ENCODE measurements around the gene MED29. TPM values are rescaled to one million over a fixed set of nuclear protein-coding genes. Genes with fewer than 3 reads are reported as not detected.

Gene MED29
- total and polyA plus RNA-seq, 2 of the 13 experiments (the other 11 are each of a cell fraction or from before 2014, with no cell fraction given): 14.0 to 19.7 TPM

DNA sequence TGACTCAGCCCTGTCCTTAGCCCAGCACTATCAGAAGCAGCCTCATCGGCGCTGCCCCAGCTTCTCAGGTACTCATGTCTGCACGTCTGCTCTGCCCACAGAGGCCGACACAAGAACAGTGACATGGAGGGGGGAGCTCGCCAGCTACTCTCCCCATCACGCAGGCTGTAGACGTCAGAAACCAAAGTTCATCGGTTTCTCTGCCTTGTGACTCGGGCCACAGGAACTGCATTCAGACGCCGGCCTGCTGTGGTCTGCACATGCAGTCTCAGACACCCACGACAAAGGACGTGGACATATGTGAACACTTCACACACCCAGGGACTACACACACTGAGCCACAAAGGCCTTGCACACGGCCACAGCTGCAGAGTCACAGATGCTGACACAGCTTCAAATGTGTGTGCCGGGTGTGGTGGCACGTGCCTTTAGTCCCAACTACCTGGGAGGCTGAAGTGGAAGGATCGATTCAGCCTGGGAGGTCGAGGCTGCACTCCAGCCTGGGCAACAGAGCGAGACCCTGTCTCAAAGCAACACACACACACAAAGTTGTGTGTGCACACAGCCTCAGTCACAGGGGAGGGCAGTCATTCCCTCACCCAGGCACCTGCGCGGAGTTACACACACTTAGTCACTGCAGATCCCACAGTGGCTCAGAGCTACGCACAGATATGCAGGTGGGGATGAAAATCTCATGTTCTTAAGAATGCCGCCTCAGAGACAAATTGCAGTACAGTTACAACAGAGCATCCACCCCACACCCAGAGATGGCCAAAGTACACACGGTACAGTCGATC is 10.6 kb downstream of the MED29 start (continued):
- TF ChIP-seq, protein P1, sequence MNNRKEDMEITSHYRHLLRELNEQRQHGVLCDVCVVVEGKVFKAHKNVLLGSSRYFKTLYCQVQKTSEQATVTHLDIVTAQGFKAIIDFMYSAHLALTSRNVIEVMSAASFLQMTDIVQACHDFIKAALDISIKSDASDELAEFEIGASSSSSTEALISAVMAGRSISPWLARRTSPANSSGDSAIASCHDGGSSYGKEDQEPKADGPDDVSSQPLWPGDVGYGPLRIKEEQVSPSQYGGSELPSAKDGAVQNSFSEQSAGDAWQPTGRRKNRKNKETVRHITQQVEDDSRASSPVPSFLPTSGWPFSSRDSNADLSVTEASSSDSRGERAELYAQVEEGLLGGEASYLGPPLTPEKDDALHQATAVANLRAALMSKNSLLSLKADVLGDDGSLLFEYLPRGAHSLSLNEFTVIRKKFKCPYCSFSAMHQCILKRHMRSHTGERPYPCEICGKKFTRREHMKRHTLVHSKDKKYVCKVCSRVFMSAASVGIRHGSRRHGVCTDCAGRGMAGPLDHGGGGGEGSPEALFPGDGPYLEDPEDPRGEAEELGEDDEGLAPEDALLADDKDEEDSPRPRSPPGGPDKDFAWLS (CRISPR knock-in tag; IDR thresholded peaks at IDR 0.05; ENCODE audit: borderline replicate concordance): no peak
- TF ChIP-seq ZBTB38 (CRISPR knock-in tag; IDR thresholded peaks at IDR 0.05) (peak; percentile 66), ZNF781 (CRISPR knock-in tag; IDR thresholded peaks at IDR 0.05; ENCODE audit: borderline replicate concordance, not compliant biosample characterization) (peak; percentile 54), CC2D1A (CRISPR knock-in tag; IDR thresholded peaks at IDR 0.05) (no peak), HOXA9 (CRISPR knock-in tag; IDR thresholded peaks at IDR 0.05; ENCODE audit: borderline replicate concordance) (no peak), GTF3A (CRISPR knock-in tag; conservative IDR thresholded peaks at IDR 0.05) (no peak), SCMH1 (CRISPR knock-in tag; IDR thresholded peaks at IDR 0.05; ENCODE audit: borderline replicate concordance) (no peak), ZNF776 (CRISPR knock-in tag; IDR thresholded peaks at IDR 0.05) (no peak), PAF1 (CRISPR knock-in tag; IDR thresholded peaks at IDR 0.05) (no peak), ZNF773 (CRISPR knock-in tag; IDR thresholded peaks at IDR 0.05; ENCODE audit: borderline replicate concordance) (no peak)
- TF ChIP-seq, protein P2, sequence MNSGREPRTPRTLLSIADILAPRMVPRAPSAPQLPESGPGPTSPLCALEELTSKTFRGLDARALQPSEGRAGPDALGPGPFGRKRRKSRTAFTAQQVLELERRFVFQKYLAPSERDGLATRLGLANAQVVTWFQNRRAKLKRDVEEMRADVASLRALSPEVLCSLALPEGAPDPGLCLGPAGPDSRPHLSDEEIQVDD (CRISPR knock-in tag; IDR thresholded peaks at IDR 0.05; ENCODE audit: borderline replicate concordance): peak; percentile 64; the same call in 1 of the 2 replicates
- TF ChIP-seq, protein P3, sequence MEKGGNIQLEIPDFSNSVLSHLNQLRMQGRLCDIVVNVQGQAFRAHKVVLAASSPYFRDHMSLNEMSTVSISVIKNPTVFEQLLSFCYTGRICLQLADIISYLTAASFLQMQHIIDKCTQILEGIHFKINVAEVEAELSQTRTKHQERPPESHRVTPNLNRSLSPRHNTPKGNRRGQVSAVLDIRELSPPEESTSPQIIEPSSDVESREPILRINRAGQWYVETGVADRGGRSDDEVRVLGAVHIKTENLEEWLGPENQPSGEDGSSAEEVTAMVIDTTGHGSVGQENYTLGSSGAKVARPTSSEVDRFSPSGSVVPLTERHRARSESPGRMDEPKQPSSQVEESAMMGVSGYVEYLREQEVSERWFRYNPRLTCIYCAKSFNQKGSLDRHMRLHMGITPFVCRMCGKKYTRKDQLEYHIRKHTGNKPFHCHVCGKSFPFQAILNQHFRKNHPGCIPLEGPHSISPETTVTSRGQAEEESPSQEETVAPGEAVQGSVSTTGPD (CRISPR knock-in tag; IDR thresholded peaks at IDR 0.05): no peak; the same call in 1 of the 2 replicates
- TF ChIP-seq, protein P4, sequence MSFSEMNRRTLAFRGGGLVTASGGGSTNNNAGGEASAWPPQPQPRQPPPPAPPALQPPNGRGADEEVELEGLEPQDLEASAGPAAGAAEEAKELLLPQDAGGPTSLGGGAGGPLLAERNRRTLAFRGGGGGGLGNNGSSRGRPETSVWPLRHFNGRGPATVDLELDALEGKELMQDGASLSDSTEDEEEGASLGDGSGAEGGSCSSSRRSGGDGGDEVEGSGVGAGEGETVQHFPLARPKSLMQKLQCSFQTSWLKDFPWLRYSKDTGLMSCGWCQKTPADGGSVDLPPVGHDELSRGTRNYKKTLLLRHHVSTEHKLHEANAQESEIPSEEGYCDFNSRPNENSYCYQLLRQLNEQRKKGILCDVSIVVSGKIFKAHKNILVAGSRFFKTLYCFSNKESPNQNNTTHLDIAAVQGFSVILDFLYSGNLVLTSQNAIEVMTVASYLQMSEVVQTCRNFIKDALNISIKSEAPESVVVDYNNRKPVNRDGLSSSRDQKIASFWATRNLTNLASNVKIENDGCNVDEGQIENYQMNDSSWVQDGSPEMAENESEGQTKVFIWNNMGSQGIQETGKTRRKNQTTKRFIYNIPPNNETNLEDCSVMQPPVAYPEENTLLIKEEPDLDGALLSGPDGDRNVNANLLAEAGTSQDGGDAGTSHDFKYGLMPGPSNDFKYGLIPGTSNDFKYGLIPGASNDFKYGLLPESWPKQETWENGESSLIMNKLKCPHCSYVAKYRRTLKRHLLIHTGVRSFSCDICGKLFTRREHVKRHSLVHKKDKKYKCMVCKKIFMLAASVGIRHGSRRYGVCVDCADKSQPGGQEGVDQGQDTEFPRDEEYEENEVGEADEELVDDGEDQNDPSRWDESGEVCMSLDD (CRISPR knock-in tag; IDR thresholded peaks at IDR 0.05; ENCODE audit: borderline replicate concordance): no peak
- TF ChIP-seq, protein P5, sequence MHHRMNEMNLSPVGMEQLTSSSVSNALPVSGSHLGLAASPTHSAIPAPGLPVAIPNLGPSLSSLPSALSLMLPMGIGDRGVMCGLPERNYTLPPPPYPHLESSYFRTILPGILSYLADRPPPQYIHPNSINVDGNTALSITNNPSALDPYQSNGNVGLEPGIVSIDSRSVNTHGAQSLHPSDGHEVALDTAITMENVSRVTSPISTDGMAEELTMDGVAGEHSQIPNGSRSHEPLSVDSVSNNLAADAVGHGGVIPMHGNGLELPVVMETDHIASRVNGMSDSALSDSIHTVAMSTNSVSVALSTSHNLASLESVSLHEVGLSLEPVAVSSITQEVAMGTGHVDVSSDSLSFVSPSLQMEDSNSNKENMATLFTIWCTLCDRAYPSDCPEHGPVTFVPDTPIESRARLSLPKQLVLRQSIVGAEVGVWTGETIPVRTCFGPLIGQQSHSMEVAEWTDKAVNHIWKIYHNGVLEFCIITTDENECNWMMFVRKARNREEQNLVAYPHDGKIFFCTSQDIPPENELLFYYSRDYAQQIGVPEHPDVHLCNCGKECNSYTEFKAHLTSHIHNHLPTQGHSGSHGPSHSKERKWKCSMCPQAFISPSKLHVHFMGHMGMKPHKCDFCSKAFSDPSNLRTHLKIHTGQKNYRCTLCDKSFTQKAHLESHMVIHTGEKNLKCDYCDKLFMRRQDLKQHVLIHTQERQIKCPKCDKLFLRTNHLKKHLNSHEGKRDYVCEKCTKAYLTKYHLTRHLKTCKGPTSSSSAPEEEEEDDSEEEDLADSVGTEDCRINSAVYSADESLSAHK (CRISPR knock-in tag; IDR thresholded peaks at IDR 0.05; ENCODE audit: borderline replicate concordance): peak; percentile 91; the same call in 1 of the 2 replicates
- TF ChIP-seq, protein P6, sequence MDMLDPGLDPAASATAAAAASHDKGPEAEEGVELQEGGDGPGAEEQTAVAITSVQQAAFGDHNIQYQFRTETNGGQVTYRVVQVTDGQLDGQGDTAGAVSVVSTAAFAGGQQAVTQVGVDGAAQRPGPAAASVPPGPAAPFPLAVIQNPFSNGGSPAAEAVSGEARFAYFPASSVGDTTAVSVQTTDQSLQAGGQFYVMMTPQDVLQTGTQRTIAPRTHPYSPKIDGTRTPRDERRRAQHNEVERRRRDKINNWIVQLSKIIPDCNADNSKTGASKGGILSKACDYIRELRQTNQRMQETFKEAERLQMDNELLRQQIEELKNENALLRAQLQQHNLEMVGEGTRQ (IDR thresholded peaks at IDR 0.05; ENCODE audit: low read depth, low read length): peak; percentile 2; the same call in 1 of the 2 replicates
- TF ChIP-seq, protein P6 (CRISPR knock-in tag; IDR thresholded peaks at IDR 0.05; ENCODE audit: borderline replicate concordance): 0 out of 2 replicates have a peak, but pooled peaks have one; percentile 58

Data from HepG2 (cell line).